ENCODE measurements around the gene KIAA1671.

Gene KIAA1671

GRCh38 chr22:24961217-24961844, 8.8 kb downstream of the KIAA1671 start:
- no peaks in the 10 kb centered on the region for H3K36me3 ChIP-seq (ENCODE audit: insufficient read depth, low read length)
- H3K4me3 ChIP-seq (ENCODE audit: low read depth, low read length, poor library complexity, severe bottlenecking): no peak overlapping the region
- H3K27ac ChIP-seq (ENCODE audit: low read depth, low read length, poor library complexity, severe bottlenecking): no peak overlapping the region
- no peak overlapping the region for H3K9ac ChIP-seq (ENCODE audit: low read length)
- no peak overlapping the region for H3K4me2 ChIP-seq (ENCODE audit: low read length)
- H4K20me1 ChIP-seq (ENCODE audit: insufficient read depth, low read length): no peaks in the 10 kb centered on the region
- H3K79me2 ChIP-seq (ENCODE audit: insufficient read depth, low read length): no peaks in the 10 kb centered on the region
- H3K9me2 ChIP-seq (ENCODE audit: low read depth, low read length): no peaks in the 10 kb centered on the region
- H3K4me1 ChIP-seq (ENCODE audit: insufficient read depth, low read length, severe bottlenecking): no peaks in the 10 kb centered on the region
- H3K9me3 ChIP-seq (ENCODE audit: low read length): no peaks in the 10 kb centered on the region
- no peaks in the 10 kb centered on the region for H3F3A ChIP-seq (ENCODE audit: insufficient read depth, low read length)
- no peak overlapping the region for H2AFZ ChIP-seq (ENCODE audit: low read length)
- H3K27me3 ChIP-seq (ENCODE audit: insufficient read depth, low read length): no peaks in the 10 kb centered on the region; the same call in 1 of the 2 replicates
- TF ChIP-seq CTCF (IDR thresholded peaks at IDR 0.05; ENCODE audit: low read length) (no peak), EZH2 (IDR thresholded peaks at IDR 0.05; ENCODE audit: borderline replicate concordance, low read length) (no peak)

- H3K79me2 ChIP-seq (ENCODE audit: insufficient read depth, low read length): no peaks in the 10 kb centered on the region
- H3K4me2 ChIP-seq (ENCODE audit: low read length): no peak overlapping the region
Measured at GRCh38 chr22:24962094-24962493, 9.6 kb downstream of the KIAA1671 start.

GRCh38 chr22:24962835-24963234, 10.3 kb downstream of the KIAA1671 start:
- H2AFZ ChIP-seq (ENCODE audit: low read length): no peak overlapping the region
- no peak overlapping the region for H3K9ac ChIP-seq (ENCODE audit: low read length)
- no peaks in the 10 kb centered on the region for H3K9me2 ChIP-seq (ENCODE audit: low read depth, low read length)
- no peak overlapping the region for H3K4me2 ChIP-seq (ENCODE audit: low read length)
- H3K9me3 ChIP-seq (ENCODE audit: low read length): no peaks in the 10 kb centered on the region
- H3K4me1 ChIP-seq (ENCODE audit: insufficient read depth, low read length, severe bottlenecking): no peaks in the 10 kb centered on the region
- no peaks in the 10 kb centered on the region; the same call in 1 of the 2 replicates for H3K27me3 ChIP-seq (ENCODE audit: insufficient read depth, low read length)
- no peaks in the 10 kb centered on the region for H3K36me3 ChIP-seq (ENCODE audit: insufficient read depth, low read length)
- no peak overlapping the region for H3K4me3 ChIP-seq (ENCODE audit: low read depth, low read length, poor library complexity, severe bottlenecking)
- no peaks in the 10 kb centered on the region for H4K20me1 ChIP-seq (ENCODE audit: insufficient read depth, low read length)
- TF ChIP-seq CTCF (IDR thresholded peaks at IDR 0.05; ENCODE audit: low read length) (no peak), EZH2 (IDR thresholded peaks at IDR 0.05; ENCODE audit: borderline replicate concordance, low read length) (no peak)
- no peaks in the 10 kb centered on the region for H3F3A ChIP-seq (ENCODE audit: insufficient read depth, low read length)
- no peak overlapping the region for H3K27ac ChIP-seq (ENCODE audit: low read depth, low read length, poor library complexity, severe bottlenecking)
- H3K79me2 ChIP-seq (ENCODE audit: insufficient read depth, low read length): no peaks in the 10 kb centered on the region

More at GRCh38 chr22:24962094-24962493, 9.6 kb downstream of the KIAA1671 start:
- no peaks in the 10 kb centered on the region for H3F3A ChIP-seq (ENCODE audit: insufficient read depth, low read length)
- no peak overlapping the region for H3K27ac ChIP-seq (ENCODE audit: low read depth, low read length, poor library complexity, severe bottlenecking)
- H3K36me3 ChIP-seq (ENCODE audit: insufficient read depth, low read length): no peaks in the 10 kb centered on the region
- H3K4me3 ChIP-seq (ENCODE audit: low read depth, low read length, poor library complexity, severe bottlenecking): no peak overlapping the region
- no peaks in the 10 kb centered on the region; the same call in 1 of the 2 replicates for H3K27me3 ChIP-seq (ENCODE audit: insufficient read depth, low read length)
- H4K20me1 ChIP-seq (ENCODE audit: insufficient read depth, low read length): no peaks in the 10 kb centered on the region
- no peaks in the 10 kb centered on the region for H3K4me1 ChIP-seq (ENCODE audit: insufficient read depth, low read length, severe bottlenecking)
- H3K9me2 ChIP-seq (ENCODE audit: low read depth, low read length): no peaks in the 10 kb centered on the region
- H2AFZ ChIP-seq (ENCODE audit: low read length): no peak overlapping the region
- TF ChIP-seq CTCF (IDR thresholded peaks at IDR 0.05; ENCODE audit: low read length) (no peak), EZH2 (IDR thresholded peaks at IDR 0.05; ENCODE audit: borderline replicate concordance, low read length) (no peak)
- no peaks in the 10 kb centered on the region for H3K9me3 ChIP-seq (ENCODE audit: low read length)
- H3K9ac ChIP-seq (ENCODE audit: low read length): no peak overlapping the region
